NT2/D1 (cell line): ENCODE results near the gene PMPCA.

Source experiments
- YY1 ChIP-seq: IDR thresholded peaks from 2 replicates; pipeline ENCODE4 v1.6.1; 2011; ENCODE audit not compliant: insufficient read length, insufficient read depth
- ZNF274 ChIP-seq: IDR thresholded peaks from 2 replicates; pipeline ENCODE4 v1.6.1; 2011; ENCODE audit warnings: mild to moderate bottlenecking, low read depth, low read length

DNA sequence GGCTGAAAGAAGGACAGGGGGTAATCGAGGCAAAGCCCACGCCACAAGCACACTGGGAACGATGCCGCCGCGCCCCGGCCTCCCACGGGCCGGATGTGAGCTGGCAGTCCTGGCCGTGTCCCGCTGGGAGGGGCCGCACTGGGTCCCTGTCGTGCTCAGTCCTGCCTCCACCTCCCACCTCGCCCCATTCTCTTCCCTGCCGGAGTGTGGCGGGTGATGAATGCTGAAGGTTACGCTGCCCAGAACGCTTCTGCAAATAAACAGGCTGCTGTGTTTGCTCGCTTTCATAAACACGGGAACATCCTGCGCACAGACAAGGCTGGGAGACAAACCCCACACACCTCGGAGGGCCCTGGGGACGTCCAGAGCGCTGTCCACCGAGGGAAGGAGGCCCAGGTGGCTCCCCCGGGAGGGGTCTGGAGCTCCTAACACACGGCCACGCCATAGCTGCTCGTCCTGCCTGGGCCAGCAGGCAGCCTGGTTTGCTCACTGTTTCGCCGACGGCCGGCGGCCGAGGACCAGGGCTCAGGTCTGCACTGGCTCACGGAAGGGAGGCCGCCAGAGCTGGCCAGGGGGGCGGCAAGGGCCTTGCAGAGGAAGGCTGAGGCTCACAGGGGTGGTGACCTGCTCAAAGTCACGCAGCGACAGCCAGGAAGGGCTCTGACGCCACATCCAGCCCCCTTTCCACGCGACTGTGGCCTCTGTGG, 49.3 kb upstream of the PMPCA start:
- TF ChIP-seq ZNF274 (no peak), YY1 (no peak)
